Measurements from ENCODE around the gene RGS19.

DNA sequence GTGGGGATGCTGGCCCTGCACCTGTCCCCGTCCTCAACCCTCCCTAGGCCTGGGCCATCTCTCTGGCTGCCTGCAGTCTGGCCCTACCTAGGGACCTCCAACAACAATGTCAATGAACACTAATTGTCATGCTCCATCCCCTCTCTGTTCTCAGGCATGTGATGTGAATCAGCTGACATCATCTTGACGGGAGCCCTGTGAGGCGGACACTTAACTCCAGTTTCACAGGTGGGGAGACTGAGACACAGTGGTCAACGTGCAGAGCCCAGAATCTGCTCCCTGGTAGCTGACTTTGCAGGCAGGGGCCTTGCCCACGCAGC, 17.1 kb downstream of the RGS19 start:
- TF ChIP-seq, protein P1, sequence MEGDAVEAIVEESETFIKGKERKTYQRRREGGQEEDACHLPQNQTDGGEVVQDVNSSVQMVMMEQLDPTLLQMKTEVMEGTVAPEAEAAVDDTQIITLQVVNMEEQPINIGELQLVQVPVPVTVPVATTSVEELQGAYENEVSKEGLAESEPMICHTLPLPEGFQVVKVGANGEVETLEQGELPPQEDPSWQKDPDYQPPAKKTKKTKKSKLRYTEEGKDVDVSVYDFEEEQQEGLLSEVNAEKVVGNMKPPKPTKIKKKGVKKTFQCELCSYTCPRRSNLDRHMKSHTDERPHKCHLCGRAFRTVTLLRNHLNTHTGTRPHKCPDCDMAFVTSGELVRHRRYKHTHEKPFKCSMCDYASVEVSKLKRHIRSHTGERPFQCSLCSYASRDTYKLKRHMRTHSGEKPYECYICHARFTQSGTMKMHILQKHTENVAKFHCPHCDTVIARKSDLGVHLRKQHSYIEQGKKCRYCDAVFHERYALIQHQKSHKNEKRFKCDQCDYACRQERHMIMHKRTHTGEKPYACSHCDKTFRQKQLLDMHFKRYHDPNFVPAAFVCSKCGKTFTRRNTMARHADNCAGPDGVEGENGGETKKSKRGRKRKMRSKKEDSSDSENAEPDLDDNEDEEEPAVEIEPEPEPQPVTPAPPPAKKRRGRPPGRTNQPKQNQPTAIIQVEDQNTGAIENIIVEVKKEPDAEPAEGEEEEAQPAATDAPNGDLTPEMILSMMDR (IDR thresholded peaks at IDR 0.05): no peak
- TF ChIP-seq POLR2A (IDR thresholded peaks at IDR 0.05): no peak
